ENCODE data around the gene TMEM117. TPM values are rescaled to one million over a fixed set of nuclear protein-coding genes. Genes with fewer than 3 reads are reported as not detected.
"Not testable (repeated sequence)": the region's sequence is repeated elsewhere in the genome, so short reads cannot be mapped to it uniquely, and the experiment has no call there.

TMEM117 gene
- total and polyA plus RNA-seq, 7 donors = 2.3 to 21.4 (median 17.5) TPM

- no peak overlapping the region for H3K27ac ChIP-seq
- no peak overlapping the region for H3K4me3 ChIP-seq
- WGBS, 2 donors = 90 to 94% methylated on average over 2 of the region's 2 CpGs
- H3K9me3 ChIP-seq = peaks cover 0 to 5% (median 0%) of the 10 kb centered on the region in 4 donors
- no peaks in the 10 kb centered on the region for H3K36me3 ChIP-seq
- no peak for TF ChIP-seq POLR2AphosphoS5 (IDR thresholded peaks at IDR 0.05)
- no peak for TF ChIP-seq EP300 (IDR thresholded peaks at IDR 0.05)
- TF ChIP-seq CTCF (IDR thresholded peaks at IDR 0.05) = no peak
- no peak for TF ChIP-seq POLR2A (IDR thresholded peaks at IDR 0.05)
- no peaks in the 10 kb centered on the region for H3K4me1 ChIP-seq
- DNase-seq = no peak
- intact Hi-C loops (cut with DNase I) = no loop called here
- no peaks in the 10 kb centered on the region for H3K27me3 ChIP-seq
Observed at GRCh38 chr12:44245932-44246331, 410.1 kb downstream of the TMEM117 start.

GRCh38 chr12:44246482-44247105, 410.7 kb downstream of the TMEM117 start:
- H3K4me3 ChIP-seq = no peak overlapping the region
- no peaks in the 10 kb centered on the region for H3K36me3 ChIP-seq
- no peaks in the 10 kb centered on the region for H3K27me3 ChIP-seq
- 69 to 73% methylated on average over 3 of the region's 3 CpGs for WGBS, 2 donors
- no peaks in the 10 kb centered on the region for H3K4me1 ChIP-seq
- H3K27ac ChIP-seq = no peak overlapping the region
- intact Hi-C loops (cut with DNase I) = no loop called here
- TF ChIP-seq EP300 (IDR thresholded peaks at IDR 0.05) (no peak), POLR2A (IDR thresholded peaks at IDR 0.05) (no peak), CTCF (IDR thresholded peaks at IDR 0.05) (no peak)
- DNase-seq = no peak
- H3K9me3 ChIP-seq = peaks cover 0 to 5% (median 0%) of the 10 kb centered on the region in 4 donors

- H3K36me3 ChIP-seq = no peaks in the 10 kb centered on the region
- no peaks in the 10 kb centered on the region for H3K27me3 ChIP-seq
- WGBS, 2 donors = 85 to 88% methylated on average over 4 of the region's 4 CpGs
- peaks cover 0 to 3% (median 0%) of the 10 kb centered on the region in 4 donors for H3K9me3 ChIP-seq
- intact Hi-C loops (cut with DNase I) = no loop called here
- no peaks in the 10 kb centered on the region for H3K4me1 ChIP-seq
- no peak for DNase-seq
- no peak for TF ChIP-seq POLR2A (IDR thresholded peaks at IDR 0.05)
- TF ChIP-seq EP300 (IDR thresholded peaks at IDR 0.05) = no peak
- TF ChIP-seq CTCF (IDR thresholded peaks at IDR 0.05) = no peak
- no peak for TF ChIP-seq POLR2AphosphoS5 (IDR thresholded peaks at IDR 0.05)
- no peak overlapping the region for H3K4me3 ChIP-seq
- no peak overlapping the region for H3K27ac ChIP-seq
Observed at GRCh38 chr12:44247588-44247987, 411.7 kb downstream of the TMEM117 start.

GRCh38 chr12:44248436-44248835, 412.6 kb downstream of the TMEM117 start:
- Histone ChIP-seq H3K27me3 (no peaks in the 10 kb centered on the region), H3K9me3 (peaks cover 0 to 3% (median 0%) of the 10 kb centered on the region in 4 donors), H3K27ac (no peak overlapping the region), H3K4me1 (no peaks in the 10 kb centered on the region), H3K36me3 (no peaks in the 10 kb centered on the region), H3K4me3 (no peak overlapping the region)
- 96% methylated on average over 4 of the region's 4 CpGs for WGBS, 2 donors
- DNase-seq = no peak
- TF ChIP-seq CTCF (IDR thresholded peaks at IDR 0.05) (no peak), POLR2AphosphoS5 (IDR thresholded peaks at IDR 0.05) (no peak), EP300 (IDR thresholded peaks at IDR 0.05) (no peak), POLR2A (IDR thresholded peaks at IDR 0.05) (no peak)
- intact Hi-C loops (cut with DNase I) = no loop called here

- not testable (repeated sequence) for H3K36me3 ChIP-seq, DNase-seq, H3K4me3 ChIP-seq, H3K9me3 ChIP-seq, H3K27me3 ChIP-seq, H3K4me1 ChIP-seq, H3K27ac ChIP-seq
- intact Hi-C loops (cut with DNase I) = loop anchor here (10.0 kb wide), 1 partner anchor 576 kb away; no protein-coding TSS in a partner anchor
- 93 to 95% methylated on average over 1 of the region's 1 CpG for WGBS, 2 donors
Observed at GRCh38 chr12:44250440-44250839, 414.6 kb downstream of the TMEM117 start.

All from sigmoid colon (tissue), 7 donors.